HFFc6 (cell line): ENCODE results near the gene ORM2. TPM values are rescaled to one million over a fixed set of nuclear protein-coding genes. Genes with fewer than 3 reads are reported as not detected.

Source experiments
- DNase-seq: peaks from one replicate; pipeline ENCODE4 v3.0.0-alpha.2; 2018
- H3K27ac Mint-ChIP-seq: 2 replicates; pipeline ENCODE4 v1.8.0; 2020; ENCODE audit warnings: mild to moderate bottlenecking, mixed read lengths
- H3K27me3 Mint-ChIP-seq: 2 replicates; pipeline ENCODE4 v1.8.0; 2021; ENCODE audit warnings: mild to moderate bottlenecking, moderate library complexity, mixed read lengths; ENCODE audit not compliant: insufficient read depth
- H3K36me3 Mint-ChIP-seq: 2 replicates; pipeline ENCODE4 v1.8.0; 2021; ENCODE audit warnings: low read depth, mixed read lengths
- H3K4me1 Mint-ChIP-seq: 2 replicates; pipeline ENCODE4 v1.8.0; 2020; ENCODE audit warnings: low read depth, mixed read lengths
- H3K4me3 Mint-ChIP-seq: 2 replicates; pipeline ENCODE4 v1.8.0; 2020; ENCODE audit warnings: mild to moderate bottlenecking, moderate library complexity, mixed read lengths
- H3K9me3 Mint-ChIP-seq: 2 replicates; pipeline ENCODE4 v1.8.0; 2020; ENCODE audit warnings: mild to moderate bottlenecking, mixed read lengths
- total RNA-seq, 6 experiments: library from RNA; stranded (reverse); fragmentation: NEBNext Ultra II Directional; extraction: Animal tissue kit (Norgen Biotek cat#: 25700); gene quantifications; 2 replicates in 1 of 6; 3 replicates in 5 of 6; pipeline ENCODE4 v1.2.3, GENCODE V29; 2021
- TF ChIP-seq, protein P1 (sequence below): fragments of 200-600 bp; sonication (generic); IDR thresholded peaks from 2 replicates; pipeline ENCODE4 v1.5.0; 2021; ENCODE audit warnings: antibody characterized with exemption, mild to moderate bottlenecking

The ORM2 gene
- total RNA-seq, 6 experiments from 2014 or later = not detected

DNA sequence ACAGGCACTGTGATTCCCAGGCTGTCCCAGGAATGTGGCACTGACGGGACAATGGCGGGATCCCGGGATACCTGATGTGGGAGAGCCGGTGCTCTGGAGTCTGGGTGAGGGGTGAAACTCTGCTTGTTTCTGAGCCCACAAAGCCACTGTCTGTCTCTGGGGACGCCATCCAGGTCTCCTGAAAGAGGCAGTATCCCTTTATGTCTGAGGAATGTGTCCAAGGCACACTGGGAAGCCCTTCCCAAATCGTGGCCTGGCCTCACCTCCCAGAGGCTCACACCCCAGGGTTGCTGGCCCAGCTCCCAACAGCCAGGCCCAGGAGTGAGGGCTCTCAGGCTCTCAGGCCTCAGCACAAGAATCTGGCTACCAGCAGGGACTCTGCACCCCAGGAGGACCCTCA, 27.1 kb downstream of the ORM2 start:
- Mint-ChIP-seq H3K36me3 (peaks cover 33% of the 10 kb centered on the region), H3K27ac (no peak overlapping the region), H3K9me3 (no peaks in the 10 kb centered on the region), H3K27me3 (peaks cover 3% of the 10 kb centered on the region), H3K4me1 (no peaks in the 10 kb centered on the region), H3K4me3 (no peak overlapping the region)
- no peak for DNase-seq
- TF ChIP-seq, protein P1, sequence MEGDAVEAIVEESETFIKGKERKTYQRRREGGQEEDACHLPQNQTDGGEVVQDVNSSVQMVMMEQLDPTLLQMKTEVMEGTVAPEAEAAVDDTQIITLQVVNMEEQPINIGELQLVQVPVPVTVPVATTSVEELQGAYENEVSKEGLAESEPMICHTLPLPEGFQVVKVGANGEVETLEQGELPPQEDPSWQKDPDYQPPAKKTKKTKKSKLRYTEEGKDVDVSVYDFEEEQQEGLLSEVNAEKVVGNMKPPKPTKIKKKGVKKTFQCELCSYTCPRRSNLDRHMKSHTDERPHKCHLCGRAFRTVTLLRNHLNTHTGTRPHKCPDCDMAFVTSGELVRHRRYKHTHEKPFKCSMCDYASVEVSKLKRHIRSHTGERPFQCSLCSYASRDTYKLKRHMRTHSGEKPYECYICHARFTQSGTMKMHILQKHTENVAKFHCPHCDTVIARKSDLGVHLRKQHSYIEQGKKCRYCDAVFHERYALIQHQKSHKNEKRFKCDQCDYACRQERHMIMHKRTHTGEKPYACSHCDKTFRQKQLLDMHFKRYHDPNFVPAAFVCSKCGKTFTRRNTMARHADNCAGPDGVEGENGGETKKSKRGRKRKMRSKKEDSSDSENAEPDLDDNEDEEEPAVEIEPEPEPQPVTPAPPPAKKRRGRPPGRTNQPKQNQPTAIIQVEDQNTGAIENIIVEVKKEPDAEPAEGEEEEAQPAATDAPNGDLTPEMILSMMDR = no peak

DNA sequence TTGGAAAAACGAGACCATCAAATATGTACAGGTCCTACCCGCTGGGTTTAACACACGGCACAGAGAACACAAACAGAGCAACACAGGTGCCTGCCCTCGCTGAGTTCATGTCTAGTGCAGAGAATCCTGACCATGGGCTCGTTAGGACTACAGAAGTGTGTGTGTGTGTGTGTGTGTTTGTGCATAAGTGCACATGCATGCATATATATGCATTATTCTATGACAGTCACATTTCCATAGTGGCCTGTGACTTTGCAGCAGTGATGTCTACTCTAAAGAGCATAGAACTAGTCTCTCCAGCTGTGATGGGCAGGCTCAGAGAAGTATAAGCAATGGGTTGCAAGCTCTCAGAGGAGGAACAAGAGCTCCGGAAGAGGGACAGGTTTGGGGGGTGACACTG, 27.7 kb downstream of the ORM2 start:
- H3K27ac Mint-ChIP-seq = no peak overlapping the region
- TF ChIP-seq, protein P1 = no peak
- peaks cover 33% of the 10 kb centered on the region for H3K36me3 Mint-ChIP-seq
- no peaks in the 10 kb centered on the region for H3K4me1 Mint-ChIP-seq
- no peak overlapping the region for H3K4me3 Mint-ChIP-seq
- DNase-seq = no peak
- peaks cover 3% of the 10 kb centered on the region for H3K27me3 Mint-ChIP-seq
- H3K9me3 Mint-ChIP-seq = no peaks in the 10 kb centered on the region

DNA sequence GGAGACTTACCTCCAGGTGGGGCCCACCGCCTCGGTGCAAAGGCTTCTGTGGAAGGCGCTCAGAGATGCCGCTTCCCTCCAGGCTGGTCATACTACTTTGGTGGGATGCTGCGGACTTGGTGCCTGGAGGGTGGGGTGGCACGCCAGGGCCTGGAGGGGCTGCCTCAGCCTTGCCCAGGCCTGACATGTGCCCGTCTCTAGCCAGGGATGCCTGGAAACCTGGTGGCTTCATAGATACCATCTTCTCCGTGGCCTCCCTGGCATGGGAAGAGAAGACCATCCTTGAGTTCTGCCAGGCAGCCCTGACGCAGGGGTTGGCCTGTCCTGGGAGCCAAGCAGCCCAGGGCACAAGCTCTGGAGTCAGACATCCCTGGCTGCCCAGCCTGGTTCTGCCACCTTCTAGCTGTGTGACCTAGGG, 28.3 kb downstream of the ORM2 start:
- H3K36me3 Mint-ChIP-seq = peaks cover 33% of the 10 kb centered on the region
- H3K9me3 Mint-ChIP-seq = no peaks in the 10 kb centered on the region
- no peak for DNase-seq
- H3K27me3 Mint-ChIP-seq = peaks cover 3% of the 10 kb centered on the region
- no peak overlapping the region for H3K4me3 Mint-ChIP-seq
- peaks cover 1% of the 10 kb centered on the region; the same call in 1 of the 2 replicates for H3K4me1 Mint-ChIP-seq
- TF ChIP-seq, protein P1 = no peak
- no peak overlapping the region for H3K27ac Mint-ChIP-seq

DNA sequence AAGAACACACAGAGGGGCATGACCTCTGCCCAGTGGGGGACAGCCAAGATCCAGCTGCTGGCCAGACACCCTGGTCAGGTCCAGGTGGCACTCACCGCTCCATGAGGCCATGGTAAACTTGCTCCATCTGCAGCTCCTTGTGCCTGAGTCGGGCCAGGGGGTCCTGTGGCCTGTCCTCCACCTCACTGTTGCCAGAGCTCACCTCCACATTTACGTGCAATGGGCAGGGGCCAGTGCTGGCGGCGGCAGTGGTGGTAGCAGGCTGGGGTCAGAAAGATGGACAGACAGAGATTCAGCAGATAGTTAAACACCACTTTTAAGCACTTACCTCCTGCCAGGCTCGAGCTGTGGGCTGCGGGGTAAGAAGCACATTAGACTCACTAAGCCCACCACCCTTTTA, 30.1 kb downstream of the ORM2 start:
- H3K4me1 Mint-ChIP-seq = peaks cover 20% of the 10 kb centered on the region
- no peak overlapping the region for H3K27ac Mint-ChIP-seq
- H3K9me3 Mint-ChIP-seq = no peaks in the 10 kb centered on the region
- H3K4me3 Mint-ChIP-seq = no peak overlapping the region
- TF ChIP-seq, protein P1 = no peak
- peaks cover 3% of the 10 kb centered on the region for H3K27me3 Mint-ChIP-seq
- no peak for DNase-seq
- H3K36me3 Mint-ChIP-seq = peaks cover 44% of the 10 kb centered on the region

DNA sequence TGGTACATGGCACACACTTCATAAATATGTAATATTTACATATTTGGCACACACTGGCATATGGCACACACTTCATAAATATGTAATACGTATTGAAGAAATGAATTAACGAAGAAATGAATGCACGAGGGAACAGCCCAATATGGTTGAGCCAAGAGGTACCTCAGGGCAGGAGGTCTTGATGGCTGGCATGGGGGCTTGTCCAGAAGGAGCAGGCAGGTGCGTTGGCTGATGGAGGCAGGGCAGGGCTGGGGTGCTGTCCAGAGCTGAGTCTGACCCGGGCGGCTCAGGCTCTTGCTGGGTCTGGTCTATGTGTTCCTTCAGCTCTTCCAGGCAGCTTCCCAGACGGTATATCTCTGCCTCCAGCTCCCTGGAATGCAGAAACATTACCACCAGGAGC, 31.9 kb downstream of the ORM2 start:
- no peak for DNase-seq
- H3K27ac Mint-ChIP-seq = no peak overlapping the region
- no peak overlapping the region for H3K4me3 Mint-ChIP-seq
- TF ChIP-seq, protein P1 = no peak
- peaks cover 37% of the 10 kb centered on the region for H3K4me1 Mint-ChIP-seq
- H3K36me3 Mint-ChIP-seq = peaks cover 47% of the 10 kb centered on the region
- peaks cover 3% of the 10 kb centered on the region for H3K27me3 Mint-ChIP-seq
- no peaks in the 10 kb centered on the region for H3K9me3 Mint-ChIP-seq

DNA sequence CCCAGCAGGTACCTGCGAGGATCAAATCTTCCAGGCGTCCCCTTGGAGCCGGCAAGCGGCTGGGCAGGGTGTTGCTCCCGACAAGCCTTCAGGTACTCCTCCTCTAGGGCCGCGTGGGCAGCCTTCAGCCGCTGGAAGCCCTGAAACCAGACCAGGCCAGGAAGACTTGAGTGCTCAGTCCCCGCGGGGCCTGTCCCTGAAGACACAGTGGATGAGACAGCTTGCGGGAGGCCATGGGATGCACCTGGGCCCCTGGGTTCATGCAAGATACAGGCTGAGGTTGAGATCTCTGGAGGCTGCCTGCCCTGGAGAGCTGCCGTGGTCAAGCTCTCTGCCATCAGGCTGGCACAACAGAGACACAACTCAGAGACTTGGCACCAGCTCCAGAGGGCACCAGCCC, 32.7 kb downstream of the ORM2 start:
- H3K4me1 Mint-ChIP-seq = peaks cover 45% of the 10 kb centered on the region

More for the DNA sequence above, 32.7 kb downstream of the ORM2 start:
- H3K9me3 Mint-ChIP-seq = no peaks in the 10 kb centered on the region
- no peak overlapping the region for H3K27ac Mint-ChIP-seq
- peaks cover 46% of the 10 kb centered on the region for H3K36me3 Mint-ChIP-seq
- no peak overlapping the region for H3K4me3 Mint-ChIP-seq
- TF ChIP-seq, protein P1 = no peak
- H3K27me3 Mint-ChIP-seq = peaks cover 3% of the 10 kb centered on the region
- no peak for DNase-seq
